Fibroblast of lung (primary cell): Measurements from ENCODE around the gene C1orf116. TPM values are rescaled to one million over a fixed set of nuclear protein-coding genes. Genes with fewer than 3 reads are reported as not detected.

Experiments used
- DNase-seq, 2 donors: peaks; one replicate each; pipeline versions ENCODE4 v3.0.0 to v3.0.0-alpha.2; 2010; ENCODE audit warnings: low read depth in 2 of 2
- H2AFZ ChIP-seq: 2 replicates; pipeline ENCODE4 v1.5.1; 2012; ENCODE audit warnings: low read length, control low read depth, inconsistent platforms
- H3K27ac ChIP-seq: 2 replicates; pipeline ENCODE4 v1.5.1; 2011; ENCODE audit warnings: low read length, control low read depth; ENCODE audit not compliant: insufficient read depth
- H3K27me3 ChIP-seq: 2 replicates; pipeline ENCODE4 v1.5.1; 2011; ENCODE audit warnings: mild to moderate bottlenecking, low read length; ENCODE audit not compliant: control insufficient read depth, insufficient read depth
- H3K36me3 ChIP-seq: 2 replicates; pipeline ENCODE4 v1.5.1; 2011; ENCODE audit warnings: low read length; ENCODE audit not compliant: control insufficient read depth, insufficient read depth
- H3K4me1 ChIP-seq: 2 replicates; pipeline ENCODE4 v1.5.1; 2011; ENCODE audit warnings: low read length; ENCODE audit not compliant: control insufficient read depth, insufficient read depth; ENCODE audit errors: extremely low read depth
- H3K4me2 ChIP-seq: 2 replicates; pipeline ENCODE4 v1.5.1; 2011; ENCODE audit warnings: low read length, control low read depth; ENCODE audit not compliant: insufficient read depth; ENCODE audit errors: extremely low read depth
- H3K4me3 ChIP-seq, 4 experiments: fragments of 200-600 bp in 1 of 4; sonication (generic) in 1 of 4; replicated peaks in 1 of 4; 2 replicates each; pipeline ENCODE4 v1.5.1; 2011 to 2016; ENCODE audit warnings: low read length in 4 of 4, low read depth in 3 of 4, mild to moderate bottlenecking in 3 of 4, control low read depth in 2 of 4, inconsistent platforms in 1 of 4, mixed read lengths in 1 of 4; ENCODE audit not compliant: insufficient read depth in 1 of 4; ENCODE audit errors: control extremely low read depth in 1 of 4
- H3K79me2 ChIP-seq: 2 replicates; pipeline ENCODE4 v1.5.1; 2012; ENCODE audit warnings: mild to moderate bottlenecking, low read length, inconsistent platforms; ENCODE audit not compliant: control insufficient read depth, insufficient read depth
- H3K9ac ChIP-seq: 2 replicates; pipeline ENCODE4 v1.5.1; 2011; ENCODE audit warnings: mild to moderate bottlenecking, low read length, control low read depth; ENCODE audit not compliant: insufficient read depth
- H3K9me3 ChIP-seq: 2 replicates; pipeline ENCODE4 v1.5.1; 2012; ENCODE audit warnings: low read depth, low read length; ENCODE audit not compliant: control insufficient read depth, insufficient read depth
- H4K20me1 ChIP-seq: 2 replicates; pipeline ENCODE4 v1.5.1; 2011; ENCODE audit warnings: low read length; ENCODE audit not compliant: control insufficient read depth, insufficient read depth; ENCODE audit errors: extremely low read depth
- CTCF ChIP-seq, 2 donors: IDR thresholded peaks in 1 of 2; conservative IDR thresholded peaks in 1 of 2; 1 replicate in 1 of 2; 2 replicates in 1 of 2; pipeline ENCODE4 v1.5.1; 2011 to 2012; ENCODE audit warnings: low read length in 2 of 2, control low read depth in 1 of 2, inconsistent platforms in 1 of 2, low read depth in 1 of 2, mild to moderate bottlenecking in 1 of 2
- EZH2 ChIP-seq: IDR thresholded peaks from 2 replicates; pipeline ENCODE4 v1.5.1; 2012; ENCODE audit warnings: low read length, control low read depth, mild to moderate bottlenecking; ENCODE audit errors: missing control alignments
- polyA plus RNA-seq, 2 donors: library from polyadenylated mRNA; depleted of rRNA in 1 of 2; stranded (reverse) in 1 of 2; unstranded in 1 of 2; fragments of >200 nt; gene quantifications; 2 replicates each; pipeline ENCODE4 v1.2.1, GENCODE V29; 2011 to 2012; ENCODE audit warnings: missing spikeins in 1 of 2
- total RNA-seq: library from RNA; depleted of rRNA; stranded (reverse); fragments of >200 nt; gene quantifications from 2 replicates; pipeline ENCODE4 v1.2.1, GENCODE V29; 2014

Gene C1orf116
- total and polyA plus RNA-seq, 2 donors (not counting 1 experiment from before 2014, with no cell fraction given): 0.06 TPM; not detected in 1

- peak; percentile 27 to 38 for DNase-seq
- Histone ChIP-seq H3K9me3 (no peaks in the 10 kb centered on the region), H3K27me3 (peaks cover 13% of the 10 kb centered on the region), H4K20me1 (no peaks in the 10 kb centered on the region), H3K79me2 (no peaks in the 10 kb centered on the region), H3K4me1 (no peaks in the 10 kb centered on the region), H3K4me2 (no peak overlapping the region), H3K4me3 (no peak overlapping the region), H3K9ac (no peak overlapping the region), H3K27ac (no peak overlapping the region), H3K36me3 (no peaks in the 10 kb centered on the region), H2AFZ (no peak overlapping the region)
- no peak for TF ChIP-seq EZH2
- TF ChIP-seq CTCF (conservative IDR thresholded peaks at IDR 0.05 in 1 of 2, IDR thresholded peaks at IDR 0.05 in 1 of 2; ENCODE audit: low read depth in 1 of 2, low read length in 2 of 2): peak; percentile 50 to 68
These were observed 53.0 kb downstream of the C1orf116 start for GRCh38 chr1:206979379-206980043.

DNA sequence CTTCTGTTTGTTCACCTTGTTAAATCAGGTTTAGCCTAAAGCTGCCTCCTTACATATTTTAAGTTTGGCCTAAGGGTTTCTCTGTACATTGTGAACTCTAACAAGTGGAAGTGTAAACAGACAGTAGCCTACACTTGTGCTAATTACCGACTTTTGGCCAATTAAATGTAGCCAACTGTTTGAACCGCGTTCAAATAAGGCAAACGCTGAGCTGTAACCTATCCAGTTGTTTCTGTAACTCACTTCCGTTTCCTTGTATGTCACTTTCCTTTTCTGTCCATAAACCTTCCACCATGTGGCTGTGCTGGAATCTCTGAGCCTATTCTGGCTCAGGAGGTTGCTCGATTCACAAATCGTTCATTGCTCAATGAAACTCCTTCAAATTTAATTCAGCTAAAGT is 54.3 kb downstream of the C1orf116 start:
- no peaks in the 10 kb centered on the region for H4K20me1 ChIP-seq
- no peaks in the 10 kb centered on the region for H3K36me3 ChIP-seq
- no peaks in the 10 kb centered on the region for H3K79me2 ChIP-seq
- no peaks in the 10 kb centered on the region for H3K4me1 ChIP-seq
- H3K9ac ChIP-seq: no peak overlapping the region
- DNase-seq: no peak
- H2AFZ ChIP-seq: no peak overlapping the region
- H3K4me3 ChIP-seq: no peak overlapping the region
- no peaks in the 10 kb centered on the region for H3K9me3 ChIP-seq
- peaks cover 10% of the 10 kb centered on the region for H3K27me3 ChIP-seq
- TF ChIP-seq EZH2: no peak
- TF ChIP-seq CTCF (conservative IDR thresholded peaks at IDR 0.05 in 1 of 2, IDR thresholded peaks at IDR 0.05 in 1 of 2; ENCODE audit: low read depth in 1 of 2, low read length in 2 of 2): no peak
- H3K4me2 ChIP-seq: no peak overlapping the region
- no peak overlapping the region for H3K27ac ChIP-seq

DNA sequence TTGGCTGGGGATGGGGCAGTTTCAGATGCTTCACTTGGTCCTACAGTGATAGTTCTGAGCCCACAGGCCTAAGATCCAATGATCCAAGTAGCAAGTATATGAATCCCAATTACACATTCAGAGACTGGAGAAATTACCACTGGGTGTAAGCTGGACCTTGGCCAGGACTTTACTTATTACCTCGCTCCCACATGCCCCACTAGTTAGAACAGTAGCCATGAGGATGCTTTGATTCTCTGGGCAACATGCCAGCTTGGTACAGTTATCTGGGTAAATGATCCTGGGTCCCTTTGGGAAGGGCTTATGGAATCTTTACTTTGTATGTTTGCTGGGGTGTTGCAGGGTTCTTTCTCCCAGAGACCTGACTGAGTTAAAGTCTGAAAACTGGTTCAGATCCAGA is 57.2 kb downstream of the C1orf116 start:
- DNase-seq: no peak
- Histone ChIP-seq H3K27ac (no peak overlapping the region), H3K79me2 (no peaks in the 10 kb centered on the region), H3K4me2 (no peak overlapping the region), H3K4me3 (no peak overlapping the region), H3K9ac (no peak overlapping the region), H3K27me3 (peaks cover 11% of the 10 kb centered on the region), H3K36me3 (no peaks in the 10 kb centered on the region), H2AFZ (no peak overlapping the region), H4K20me1 (no peaks in the 10 kb centered on the region), H3K4me1 (no peaks in the 10 kb centered on the region), H3K9me3 (no peaks in the 10 kb centered on the region)
- no peak for TF ChIP-seq EZH2
- TF ChIP-seq CTCF (conservative IDR thresholded peaks at IDR 0.05 in 1 of 2, IDR thresholded peaks at IDR 0.05 in 1 of 2; ENCODE audit: low read depth in 1 of 2, low read length in 2 of 2): no peak
